Stimulated activated CD8-positive, alpha-beta memory T cell treated with anti-CD3 and anti-CD28 coated beads, Interleukin-12 subunit alpha, Interleukin-12 subunit beta, amount 100 ng/mL, for 24 hours (primary cell): ENCODE results near the gene CRELD2.
A peak's percentile ranks its signal among the peaks of the same experiment; 100 is the strongest.

Source experiments
- DNase-seq: peaks from one replicate; pipeline ENCODE4 v3.0.0-alpha.2; 2020; ENCODE audit errors: extremely low read depth

The CRELD2 gene

DNA sequence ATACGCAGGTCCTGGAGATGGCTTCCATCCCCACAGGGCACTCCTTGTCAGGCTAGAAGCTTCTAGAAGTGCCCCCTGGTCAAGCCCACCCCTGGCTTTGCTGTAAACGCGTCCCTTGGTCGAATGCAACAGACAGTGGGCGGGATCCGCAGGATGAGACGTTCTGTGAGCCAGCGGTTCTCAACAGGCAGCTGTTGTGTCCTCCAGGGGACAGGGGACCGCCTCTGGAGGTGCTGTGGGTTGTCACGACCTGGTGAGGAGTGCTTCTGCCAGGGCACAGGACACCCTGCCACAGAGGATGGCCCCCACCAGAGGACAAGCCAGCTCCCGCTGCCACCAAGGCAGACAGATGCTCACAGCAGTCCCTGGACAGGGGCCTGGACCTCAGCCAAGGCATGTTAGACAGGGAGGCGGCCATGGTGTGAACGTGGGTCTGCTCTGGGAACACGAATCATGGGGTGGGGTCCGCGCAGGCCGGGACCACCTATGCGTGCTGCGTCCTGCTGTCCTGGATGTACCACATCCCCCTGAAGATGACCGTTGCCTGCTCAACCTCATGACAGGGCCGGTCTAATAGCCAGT lies 11.7 kb downstream of the CRELD2 start:
- DNase-seq, result no peak

DNA sequence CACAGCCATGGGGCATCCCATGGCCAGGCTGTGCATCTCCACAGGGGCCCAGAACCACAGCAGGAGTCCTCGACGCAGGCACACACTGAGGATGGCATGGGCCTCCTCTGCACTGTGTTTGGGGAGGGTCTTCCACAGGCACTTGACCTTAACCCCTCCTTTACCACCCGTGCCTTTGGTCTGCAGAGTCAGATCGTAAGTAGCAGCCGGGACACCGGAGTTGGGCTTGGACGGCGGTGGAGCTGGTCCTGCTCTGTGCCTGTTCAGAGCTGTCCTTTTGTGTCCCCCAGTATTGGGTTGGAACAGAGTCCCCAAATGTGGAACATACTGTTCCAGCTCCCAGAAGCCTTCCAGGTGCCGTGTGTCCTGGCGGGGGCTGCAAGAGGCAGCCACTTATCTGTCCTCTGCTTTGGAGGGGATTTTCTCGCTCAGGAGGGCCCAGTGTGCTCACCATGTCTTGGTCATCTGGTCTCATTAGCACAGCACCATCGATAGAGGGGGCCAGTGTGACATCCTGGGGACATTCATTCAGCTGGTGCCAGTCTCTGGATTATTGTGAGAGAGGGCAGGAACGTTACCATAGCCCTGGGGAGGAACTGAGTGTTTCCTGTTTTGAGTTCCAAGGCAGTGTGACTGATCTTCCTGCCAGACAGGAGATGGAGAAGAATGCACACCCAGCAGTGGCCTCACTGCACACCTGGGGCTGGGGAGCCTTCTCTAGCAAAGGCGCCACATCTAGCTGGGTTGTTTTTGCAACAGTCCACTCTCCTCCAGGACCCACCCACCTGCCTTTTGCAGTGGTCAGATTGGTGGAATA lies 12.4 kb downstream of the CRELD2 start:
- no peak for DNase-seq

DNA sequence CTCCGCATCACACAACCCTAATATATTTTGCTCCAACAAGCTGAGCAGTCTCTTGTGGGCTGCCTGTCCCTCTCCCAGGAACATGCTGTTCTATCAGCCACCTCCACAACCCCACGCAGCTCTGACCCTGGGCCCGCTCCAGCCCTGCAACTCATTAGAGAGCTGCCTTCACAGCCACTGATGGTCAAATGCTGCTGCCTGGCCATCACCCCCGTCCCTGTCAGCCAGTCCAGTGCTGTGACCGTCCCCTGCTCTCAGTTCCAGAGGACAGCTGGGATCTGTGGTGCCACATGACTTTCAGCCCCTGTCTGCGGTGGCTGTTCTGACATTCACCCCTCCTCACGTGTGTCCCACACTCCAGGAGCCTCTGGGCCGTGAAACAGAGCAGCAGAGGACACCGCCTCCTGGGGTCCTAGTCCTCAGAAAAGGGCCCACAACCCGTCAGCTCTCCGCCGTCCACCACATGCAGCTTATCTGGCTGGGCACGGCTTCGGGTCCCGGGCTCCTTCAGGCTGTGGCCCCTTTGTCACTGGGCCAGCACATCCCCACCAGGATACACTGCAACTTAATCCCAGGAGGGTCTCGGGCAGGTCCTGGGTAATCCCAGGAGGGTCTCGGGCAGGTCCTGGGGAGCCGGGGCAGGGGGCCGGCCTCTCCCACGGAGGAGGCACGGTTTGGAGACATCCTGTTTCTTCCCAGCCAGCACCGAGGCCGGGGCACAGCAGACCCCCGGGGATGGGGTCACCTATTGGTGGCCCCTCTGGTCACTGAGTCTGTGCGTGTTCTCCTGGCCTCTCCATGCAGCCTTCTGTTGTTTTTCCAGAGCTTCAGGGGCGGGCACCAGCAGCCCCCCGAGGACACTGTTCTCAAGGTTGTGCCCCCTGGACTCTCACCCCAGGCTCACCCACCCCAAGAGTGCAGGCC lies 15.1 kb downstream of the CRELD2 start:
- DNase-seq, result no peak

DNA sequence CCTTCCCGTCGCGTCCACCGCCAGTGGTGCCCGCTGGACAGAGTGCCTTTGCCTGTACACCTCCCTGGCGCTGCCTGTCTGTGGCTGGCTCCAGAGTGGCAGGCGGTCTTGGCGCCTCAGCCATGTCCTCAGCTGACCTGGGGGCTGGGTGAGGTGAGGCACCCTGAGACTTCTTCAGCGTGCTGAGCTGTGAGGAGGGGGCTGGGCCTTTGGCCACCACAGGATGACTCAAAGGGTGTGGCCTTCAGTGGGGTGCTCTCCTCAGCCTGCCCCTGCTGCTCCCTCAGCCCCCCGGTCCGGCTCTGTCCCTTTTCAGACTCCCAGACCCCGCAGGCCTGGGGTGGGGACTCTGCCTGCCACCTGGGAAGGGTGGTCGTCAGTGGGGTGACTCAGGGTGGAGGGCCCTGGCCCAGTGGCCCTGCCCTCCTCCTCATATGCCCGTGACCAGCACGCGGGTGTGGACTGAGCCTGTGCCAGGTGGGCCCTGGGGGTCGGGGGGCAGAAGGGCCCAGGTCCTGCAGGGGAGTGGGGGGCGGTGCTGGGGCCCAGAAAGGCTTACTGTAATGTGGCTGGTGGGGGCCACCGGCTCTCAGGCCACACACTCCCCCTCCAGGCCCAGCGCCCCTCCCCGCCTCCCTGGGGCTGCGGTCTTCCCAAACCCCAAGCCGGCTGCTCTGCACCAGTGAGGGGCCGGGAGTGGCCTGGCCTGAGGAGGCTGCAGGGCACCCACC lies 15.9 kb downstream of the CRELD2 start:
- DNase-seq, result no peak

DNA sequence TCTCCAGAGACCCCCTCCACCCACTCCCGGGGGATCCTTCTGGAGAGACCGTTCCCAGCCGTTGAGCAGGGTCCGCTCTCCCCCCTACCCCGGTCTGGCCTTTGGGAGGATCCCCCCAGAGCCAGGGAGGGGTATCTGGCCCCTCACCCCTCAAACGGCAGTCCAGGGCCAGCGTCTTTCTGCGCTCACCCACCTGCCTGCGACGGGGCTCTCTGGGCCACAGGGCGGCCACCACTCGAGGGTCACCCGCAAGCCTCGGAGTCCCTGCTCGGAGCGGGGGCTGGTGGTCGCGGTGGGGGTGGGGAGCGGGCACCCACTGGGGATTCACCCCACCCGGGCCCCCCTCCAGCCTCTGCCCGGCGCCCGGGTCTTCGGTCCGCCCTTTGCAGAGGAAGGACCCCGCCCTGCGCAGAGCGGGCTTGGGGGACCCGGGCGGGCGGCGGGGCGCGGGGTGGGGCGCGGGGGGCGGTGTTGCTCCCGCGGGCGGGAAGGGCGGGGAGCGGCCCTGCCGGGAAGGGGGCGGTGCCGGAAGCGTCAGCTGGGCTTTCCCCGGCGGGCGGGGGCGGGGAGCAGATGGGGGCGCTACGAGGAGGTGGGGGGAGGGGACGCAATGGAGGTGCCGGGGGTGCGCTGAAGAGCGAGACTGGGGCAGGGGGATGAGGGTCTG lies 16.6 kb downstream of the CRELD2 start:
- peak; percentile 77 for DNase-seq

DNA sequence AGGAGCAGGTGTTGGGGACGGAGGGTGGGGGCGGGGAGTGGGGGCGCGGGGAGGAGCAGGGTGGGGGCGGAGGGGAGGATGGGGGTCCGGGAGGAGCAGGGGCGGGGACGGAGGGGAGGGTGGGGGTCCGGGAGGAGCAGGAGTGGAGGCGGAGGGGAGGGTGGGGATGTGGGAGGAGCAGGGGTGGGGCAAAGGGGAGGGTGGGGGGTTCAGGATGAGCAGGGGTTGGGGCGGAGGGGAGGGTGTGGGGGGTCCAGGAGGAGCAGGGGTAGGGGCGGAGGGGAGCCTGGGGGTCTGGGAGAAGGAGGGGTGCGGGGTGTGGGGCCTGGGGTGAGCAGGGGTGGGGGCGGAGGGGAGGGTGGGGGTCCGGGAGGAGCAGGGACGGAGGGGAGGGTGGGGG lies 17.1 kb downstream of the CRELD2 start:
- DNase-seq, result no peak

DNA sequence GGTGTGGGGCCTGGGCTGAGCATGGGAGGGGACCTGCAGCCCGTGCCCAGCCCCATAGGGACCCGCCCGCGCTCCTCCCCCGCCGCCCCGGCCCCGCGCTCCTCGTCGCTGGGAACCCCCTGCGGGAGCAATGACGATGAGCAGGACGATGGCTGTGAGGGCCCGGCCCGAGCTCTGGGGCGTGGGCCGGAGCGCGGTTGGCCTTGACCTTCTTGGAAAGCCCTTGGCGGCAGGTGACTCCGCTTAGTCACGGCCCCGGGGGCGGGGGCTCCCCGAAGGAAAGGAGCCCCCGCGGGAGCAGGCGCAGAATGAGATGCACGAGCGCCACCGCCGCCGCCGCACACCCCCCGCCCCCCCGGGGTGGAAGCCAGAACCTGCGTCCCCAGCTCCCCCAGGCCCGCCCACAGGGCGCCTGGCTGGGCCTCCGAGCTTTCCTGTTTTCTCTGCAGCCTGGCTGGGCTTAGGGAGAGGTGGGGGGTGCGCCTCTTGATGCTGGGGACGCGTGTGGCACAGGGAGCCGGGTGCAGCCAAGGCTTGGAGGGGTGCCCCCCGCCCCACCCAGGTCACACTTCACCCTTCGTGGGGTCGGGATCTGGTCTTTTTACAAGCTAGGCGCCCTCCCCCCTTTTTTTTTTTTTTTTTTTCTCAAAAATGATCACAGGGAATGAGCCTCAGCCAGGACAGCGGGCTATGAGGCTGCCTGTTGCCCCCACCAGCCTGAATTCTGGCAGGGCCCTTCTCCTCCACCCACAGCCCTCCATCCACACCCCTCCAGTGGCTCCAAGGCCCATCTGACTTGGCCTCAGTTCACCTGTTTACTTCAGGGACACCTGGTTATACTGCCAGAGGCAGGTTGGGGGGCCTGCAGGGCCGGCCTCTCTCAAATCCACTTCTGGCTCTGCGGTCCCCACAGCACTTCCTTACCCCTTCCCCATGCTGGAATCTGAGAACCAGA lies 17.9 kb downstream of the CRELD2 start:
- peak; percentile 93 for DNase-seq

DNA sequence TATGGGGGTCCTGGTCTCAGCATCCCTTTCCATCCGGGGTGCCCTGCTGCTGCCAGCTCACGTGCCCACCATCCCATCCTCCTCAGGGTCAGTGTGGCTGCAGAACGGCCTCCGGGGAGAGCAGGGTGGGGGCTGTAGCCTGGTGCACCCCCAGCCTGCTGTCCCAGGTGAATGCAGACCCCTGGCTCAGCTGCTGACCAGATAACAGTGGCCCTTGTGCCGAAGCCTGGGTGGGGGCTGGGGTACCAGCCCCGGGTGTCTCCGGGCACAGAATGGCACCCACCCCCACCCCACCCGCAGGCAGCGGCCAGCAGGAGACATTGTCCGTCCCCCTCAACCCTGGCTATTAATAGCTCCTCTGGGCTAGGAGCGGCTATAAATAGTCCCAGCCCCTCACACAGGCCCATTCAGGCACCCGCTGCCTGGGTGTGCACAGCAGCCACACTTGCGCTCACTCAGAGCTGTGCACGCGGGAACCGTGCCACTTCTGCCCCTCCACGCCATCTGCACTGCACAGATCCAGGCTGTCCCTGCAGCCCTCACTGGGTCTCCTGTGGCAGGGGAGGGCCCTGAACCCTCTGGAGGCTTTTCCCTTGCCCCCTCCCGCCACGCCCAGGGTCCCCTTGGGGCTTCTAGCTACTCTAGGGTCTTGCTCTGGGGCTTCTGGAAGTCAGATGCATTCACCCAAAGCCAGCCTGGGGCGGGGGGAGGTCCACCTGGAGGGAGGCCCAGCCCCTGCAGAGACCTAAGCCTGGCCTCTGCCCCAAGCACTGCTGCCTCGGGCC lies 18.7 kb downstream of the CRELD2 start:
- DNase-seq, result no peak

DNA sequence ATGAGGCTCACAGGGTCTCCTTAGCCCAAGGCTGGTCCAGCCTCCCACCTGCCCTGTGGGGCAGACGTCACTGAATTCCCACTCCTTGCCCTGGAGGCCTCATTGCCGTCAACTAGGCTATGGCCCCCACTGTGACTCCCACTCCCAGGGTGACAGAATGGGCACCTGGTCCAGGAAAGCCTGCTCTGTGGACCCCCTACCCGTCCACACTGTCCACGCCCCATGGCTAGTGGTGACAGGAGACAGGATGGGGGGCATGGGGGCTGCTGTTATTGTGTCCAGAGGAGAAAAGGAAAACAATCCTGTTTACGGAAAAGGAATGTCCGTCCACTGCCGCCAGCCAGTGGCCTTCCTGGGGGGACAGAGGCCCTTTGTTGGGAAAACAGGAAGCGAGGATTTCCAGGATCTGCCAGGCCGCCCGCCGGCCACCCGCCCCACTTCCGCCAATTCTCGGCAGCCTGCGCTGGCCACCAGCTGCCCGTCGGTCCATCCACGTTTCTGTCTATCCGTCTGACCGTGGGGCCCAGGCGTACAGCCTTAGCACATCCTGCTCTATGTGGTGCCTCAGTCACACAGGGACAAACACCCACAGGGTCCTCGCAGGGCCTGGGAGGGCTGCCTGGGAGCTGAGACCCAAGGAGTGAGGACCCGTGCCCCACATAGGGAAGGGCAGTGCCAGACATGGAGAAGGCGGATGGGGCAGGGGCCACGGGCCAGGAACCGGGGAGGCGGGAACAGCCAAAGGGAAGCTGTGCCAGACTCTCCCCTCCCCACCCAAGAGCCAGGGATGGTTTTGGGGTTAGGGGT lies 19.5 kb downstream of the CRELD2 start:
- no peak for DNase-seq

DNA sequence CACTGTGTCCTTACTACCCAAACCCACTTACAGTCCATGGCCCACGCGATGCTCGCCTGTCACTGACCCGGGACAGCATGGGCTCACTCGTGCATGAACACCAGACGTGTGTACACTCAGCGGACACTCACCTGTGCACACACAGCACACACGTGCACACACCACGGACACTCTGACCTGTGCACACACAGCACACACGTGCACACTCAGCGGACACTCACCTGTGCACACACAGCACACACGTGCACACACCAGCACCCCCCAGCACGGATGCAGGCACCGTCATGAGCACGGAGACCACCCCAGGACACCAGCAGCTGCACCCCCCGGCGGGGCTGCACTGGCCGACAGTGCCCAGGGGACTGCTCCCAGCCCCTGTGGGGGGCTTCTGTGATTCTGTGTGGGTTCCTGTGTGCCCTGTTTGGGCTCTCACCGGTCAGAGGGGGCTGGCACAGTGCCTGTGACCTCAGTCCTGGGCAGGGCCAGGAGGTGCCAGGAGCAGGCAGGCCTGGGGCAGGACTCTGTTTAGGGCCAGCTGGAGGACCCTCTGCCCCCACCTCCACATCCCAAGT lies 20.2 kb downstream of the CRELD2 start:
- no peak for DNase-seq

DNA sequence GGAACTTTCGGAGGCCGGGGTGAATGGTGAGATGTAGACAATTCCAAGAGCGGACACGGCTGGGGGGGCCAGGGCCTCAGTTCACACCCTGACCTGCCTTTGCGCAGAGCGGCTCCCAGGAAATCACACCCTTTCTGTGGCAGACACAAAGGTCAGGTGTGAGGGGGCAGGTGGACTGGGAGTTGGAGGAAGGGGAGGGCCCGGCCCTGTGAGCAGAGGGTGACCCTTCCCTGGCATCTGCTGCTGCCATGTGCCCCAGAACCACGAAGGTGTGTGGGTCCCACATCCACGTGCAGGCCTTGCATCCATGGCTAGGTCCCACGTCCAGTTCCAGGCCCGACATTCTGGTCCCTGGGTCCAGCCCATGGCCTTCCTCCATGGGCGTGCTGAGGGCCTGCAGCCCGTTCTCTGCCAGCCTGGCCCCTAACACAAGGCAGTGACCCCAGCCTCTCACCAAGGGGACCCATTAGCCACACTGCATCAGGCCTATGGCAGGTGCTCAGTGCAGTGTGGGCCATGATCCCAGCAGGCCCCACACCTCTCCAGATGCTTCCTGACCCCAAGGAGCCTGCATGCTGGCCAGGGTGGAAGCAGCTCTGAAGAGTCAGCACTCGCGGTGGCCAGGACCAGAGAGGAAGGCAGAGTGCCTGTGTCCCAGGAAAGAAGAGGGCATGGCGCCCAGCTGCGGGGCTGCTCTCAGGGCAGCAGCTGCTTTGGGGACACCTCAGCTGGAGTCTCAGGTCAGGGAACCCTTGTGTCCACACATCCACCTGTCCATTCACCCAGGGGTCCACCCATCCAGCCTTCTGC lies 23.3 kb downstream of the CRELD2 start:
- DNase-seq, result no peak

DNA sequence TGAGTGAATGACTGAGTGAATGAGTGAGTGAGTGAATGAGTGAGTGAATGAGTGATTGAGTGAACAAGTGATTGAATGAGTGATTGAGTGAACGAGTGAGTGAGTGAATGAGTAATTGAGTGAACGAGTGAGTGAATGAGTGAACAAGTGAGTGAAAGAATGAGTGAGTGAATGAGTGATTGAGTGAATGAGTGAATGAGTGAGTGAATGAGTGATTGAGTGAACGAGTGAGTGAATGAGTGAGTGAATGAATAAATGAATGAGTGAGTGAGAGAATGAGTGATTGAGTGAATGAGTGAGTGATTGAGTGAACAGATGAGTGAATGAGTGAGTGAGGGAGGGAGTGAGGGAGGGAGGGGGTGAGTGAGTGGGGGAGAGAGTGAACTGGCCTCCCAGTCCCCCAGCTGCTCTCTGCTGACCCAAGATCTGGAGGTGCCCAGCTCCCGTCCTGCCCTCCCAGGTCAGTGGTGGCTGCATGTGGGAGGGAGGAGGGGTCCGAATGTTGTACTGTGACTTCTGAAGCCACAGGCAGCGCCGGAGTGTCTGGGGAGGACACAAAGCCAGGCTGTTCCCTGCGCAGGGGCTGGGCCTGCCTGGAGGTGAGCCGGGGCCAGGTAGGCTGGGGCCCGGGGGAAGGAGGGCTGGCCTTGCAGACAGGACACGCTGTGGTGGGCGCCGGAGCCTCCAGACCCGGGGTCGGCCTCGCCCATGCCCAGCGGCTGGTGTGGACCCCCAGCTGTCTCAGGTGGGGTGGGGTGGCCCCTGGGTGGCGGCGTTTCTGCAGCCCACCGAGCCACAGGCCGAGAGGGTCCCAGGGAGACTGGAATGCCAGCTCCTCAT lies 24.4 kb downstream of the CRELD2 start:
- DNase-seq, result no peak

DNA sequence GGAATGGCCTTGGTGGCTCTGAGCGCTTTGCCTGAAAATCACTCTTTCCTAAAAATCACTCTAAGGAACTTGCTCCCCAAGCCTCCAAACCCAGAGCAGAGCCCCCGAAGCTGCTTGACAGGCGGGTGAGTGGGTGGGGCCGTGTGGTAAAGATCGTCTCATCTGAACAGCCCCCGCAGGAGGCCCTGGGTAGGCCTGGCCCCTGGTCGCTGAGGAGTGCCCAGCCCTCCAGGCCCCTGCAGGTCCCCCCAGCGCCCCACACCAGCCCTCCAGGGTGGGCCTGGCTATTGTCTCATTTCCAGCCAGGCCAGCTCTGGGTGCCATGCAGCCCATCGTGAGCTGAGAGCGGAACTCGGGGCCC lies 25.0 kb downstream of the CRELD2 start:
- no peak for DNase-seq

DNA sequence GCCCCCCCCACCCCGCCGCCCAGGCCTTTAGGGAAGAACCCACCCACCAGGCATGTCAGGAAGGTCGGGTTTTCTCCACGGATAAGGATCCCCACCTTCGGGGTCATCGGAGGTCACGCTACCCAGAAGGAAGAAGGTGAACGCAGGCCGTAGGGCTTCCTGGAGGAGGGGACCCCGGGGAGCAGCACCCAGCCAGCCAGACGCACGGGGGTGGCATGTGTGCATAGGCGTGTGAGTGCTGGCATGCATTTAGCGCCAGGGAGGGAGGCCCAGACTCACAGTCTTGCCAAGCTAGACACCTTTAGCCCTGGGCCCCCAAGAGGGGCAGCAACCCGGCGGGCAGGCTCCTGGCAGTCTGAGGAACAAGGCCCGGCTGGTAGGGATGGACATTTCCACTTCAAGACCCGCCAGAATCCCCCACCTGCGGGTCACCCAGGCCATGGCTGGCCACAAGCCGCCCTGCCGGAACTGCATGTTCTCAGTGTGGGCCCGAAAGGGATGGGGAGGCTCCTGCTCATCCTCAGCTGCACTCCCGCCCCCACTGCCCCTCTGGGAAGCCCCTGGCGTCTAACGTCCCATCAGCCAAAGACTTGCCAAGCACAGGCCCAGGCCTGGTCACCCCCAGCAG lies 25.5 kb downstream of the CRELD2 start:
- no peak for DNase-seq

DNA sequence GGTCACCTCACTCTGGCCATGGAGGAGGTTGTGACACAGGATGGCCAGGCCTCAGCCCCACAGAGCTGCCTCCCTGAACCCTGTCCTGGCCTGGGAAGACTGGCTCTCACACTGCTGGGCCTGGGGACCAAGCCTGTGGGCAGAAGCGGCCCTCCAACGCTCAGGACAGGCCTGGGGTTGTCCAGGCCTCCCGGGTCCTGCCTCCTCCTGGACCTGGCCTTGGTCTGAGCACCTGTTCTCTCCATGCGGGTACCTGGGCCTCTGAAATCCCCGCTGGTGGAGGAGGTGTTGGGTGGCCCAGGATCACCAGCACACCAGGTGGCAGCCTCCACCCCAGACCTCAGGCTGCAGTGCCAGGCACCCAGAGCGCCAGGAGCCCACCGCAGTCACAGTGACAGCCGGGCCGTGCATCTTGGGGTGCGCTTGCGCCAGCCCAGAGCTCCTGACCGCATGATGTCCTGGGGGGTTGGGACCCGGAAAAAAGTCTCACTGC lies 26.0 kb downstream of the CRELD2 start:
- DNase-seq, result no peak
